ENCODE data around the gene PREPL.

GRCh38 chr2:44354761-44355160, 6.5 kb downstream of the PREPL start:
- TF ChIP-seq POLR2A (IDR thresholded peaks at IDR 0.05) (no peak), EP300 (IDR thresholded peaks at IDR 0.05) (no peak), CTCF (IDR thresholded peaks at IDR 0.05) (no peak)
